Measurements from ENCODE around the gene CUX1.

- no peak for TF ChIP-seq CTCF (IDR thresholded peaks at IDR 0.05; ENCODE audit: borderline replicate concordance, extremely low read depth, low read length, poor library complexity, severe bottlenecking)
- TF ChIP-seq EZH2 (IDR thresholded peaks at IDR 0.05; ENCODE audit: borderline replicate concordance, low read depth, low read length, severe bottlenecking) = no peak
These were observed 228.4 kb downstream of the CUX1 start for GRCh38 chr7:102045681-102046372.
